GM12874 (cell line): ENCODE measurements around the gene THOC2.

ENCODE experiments used
- CTCF ChIP-seq: IDR thresholded peaks from 2 replicates; pipeline ENCODE4 v1.5.1; 2011; ENCODE audit warnings: low read depth, mild to moderate bottlenecking, control low read depth, low read length, moderate library complexity; ENCODE audit not compliant: insufficient read depth

Gene THOC2

GRCh38 chrX:123732670-123733363 lies at the start of gene THOC2:
Gene THOC2, minus strand, starts transcription at chrX:123733052. Its CDS starts 30 bp downstream, at chrX:123733022.
- 0 out of 2 replicates have a peak, but pooled peaks have one; percentile 11 for TF ChIP-seq CTCF

- TF ChIP-seq CTCF: no peak
These were observed 47.1 kb upstream of the THOC2 start for GRCh38 chrX:123779908-123780396.

GRCh38 chrX:123773258-123773988 lies 40.6 kb upstream of the THOC2 start:
- no peak for TF ChIP-seq CTCF

GRCh38 chrX:123771449-123772064 lies 38.7 kb upstream of the THOC2 start:
- no peak for TF ChIP-seq CTCF

GRCh38 chrX:123764967-123765871 lies 32.4 kb upstream of the THOC2 start:
- no peak for TF ChIP-seq CTCF

- no peak for TF ChIP-seq CTCF
These were observed 23.5 kb upstream of the THOC2 start for GRCh38 chrX:123756320-123756719.
